Suprapubic skin (tissue), 4 donors: ENCODE data around the gene CDYL2.

ENCODE experiments used
- CTCF ChIP-seq, 2 donors: fragments of 200-600 bp in 1 of 2; fragments of 450-650 bp in 1 of 2; sonication (generic) in 1 of 2; IDR thresholded peaks; one replicate each; pipeline ENCODE4 v1.5.1; 2016 to 2019; ENCODE audit warnings: antibody characterized with exemption in 2 of 2, mild to moderate bottlenecking in 1 of 2, moderate library complexity in 1 of 2
- EP300 ChIP-seq: sonication (generic); formaldehyde crosslinking; IDR thresholded peaks from one replicate; pipeline ENCODE4 v1.6.1; 2017; ENCODE audit warnings: antibody characterized with exemption
- POLR2A ChIP-seq, 2 donors: fragments of 450-650 bp; IDR thresholded peaks; one replicate each; pipeline ENCODE4 v1.6.1; 2017; ENCODE audit warnings: antibody characterized with exemption in 2 of 2, mild to moderate bottlenecking in 2 of 2, moderate library complexity in 2 of 2
- POLR2AphosphoS5 ChIP-seq, 3 donors: sonication (generic); formaldehyde crosslinking; IDR thresholded peaks; one replicate each; pipeline ENCODE4 v1.6.1; 2017; ENCODE audit warnings: antibody characterized with exemption in 3 of 3

GRCh38 chr16:80552277-80552676 lies 252.1 kb downstream of the CDYL2 start:
- TF ChIP-seq CTCF (IDR thresholded peaks at IDR 0.05) (no peak), POLR2A (IDR thresholded peaks at IDR 0.05) (no peak), POLR2AphosphoS5 (IDR thresholded peaks at IDR 0.05) (no peak), EP300 (no peak)
